Measurements from ENCODE around the gene MEGF6.
A peak's percentile ranks its signal among the peaks of the same experiment; 100 is the strongest.

Gene MEGF6

GRCh38 chr1:3453891-3454810 is 157.2 kb downstream of the MEGF6 start, which contains the start of gene ARHGEF16:
Gene ARHGEF16 (plus strand): TSS chr1:3454665. CDS start chr1:3463085, 8,420 bp downstream.
- peak; percentile 72 for DNase-seq

GRCh38 chr1:3453203-3453761 is 158.0 kb downstream of the MEGF6 start:
- DNase-seq, result peak; percentile 74

- no peak for DNase-seq
Measured at GRCh38 chr1:3452866-3453175, 158.5 kb downstream of the MEGF6 start.

- DNase-seq, result no peak
Measured at GRCh38 chr1:3451994-3452865, 159.1 kb downstream of the MEGF6 start.

- no peak for DNase-seq
Measured at GRCh38 chr1:3450983-3451382, 160.3 kb downstream of the MEGF6 start.

GRCh38 chr1:3450202-3450863 is 161.0 kb downstream of the MEGF6 start:
- no peak for DNase-seq

- DNase-seq, result no peak
Measured at GRCh38 chr1:3444736-3445135, 166.6 kb downstream of the MEGF6 start.

GRCh38 chr1:3444298-3444697 is 167.0 kb downstream of the MEGF6 start:
- no peak for DNase-seq

- DNase-seq, result no peak
Measured at GRCh38 chr1:3443807-3444206, 167.5 kb downstream of the MEGF6 start.

GRCh38 chr1:3442901-3443300 is 168.4 kb downstream of the MEGF6 start:
- no peak for DNase-seq

- DNase-seq, result no peak
Measured at GRCh38 chr1:3442331-3442730, 169.0 kb downstream of the MEGF6 start.

GRCh38 chr1:3441880-3442279 is 169.4 kb downstream of the MEGF6 start:
- no peak for DNase-seq

- DNase-seq, result no peak
Measured at GRCh38 chr1:3441410-3441847, 169.9 kb downstream of the MEGF6 start.

GRCh38 chr1:3440711-3441409 is 170.4 kb downstream of the MEGF6 start:
- DNase-seq, result no peak

GRCh38 chr1:3440300-3440681 is 171.0 kb downstream of the MEGF6 start:
- no peak for DNase-seq
